Stimulated activated CD8-positive, alpha-beta memory T cell treated with anti-CD3 and anti-CD28 coated beads, Interleukin-2, amount 100 ng/mL, for 48 hours (primary cell): ENCODE data around the gene KDM4D.
"Not testable (repeated sequence)": the region's sequence is repeated elsewhere in the genome, so short reads cannot be mapped to it uniquely, and the experiment has no call there.

Experiments used
- DNase-seq, 2 donors: peaks; one replicate each; pipeline ENCODE4 v3.0.0-alpha.2; 2020; ENCODE audit warnings: low read depth in 2 of 2

KDM4D gene

DNA sequence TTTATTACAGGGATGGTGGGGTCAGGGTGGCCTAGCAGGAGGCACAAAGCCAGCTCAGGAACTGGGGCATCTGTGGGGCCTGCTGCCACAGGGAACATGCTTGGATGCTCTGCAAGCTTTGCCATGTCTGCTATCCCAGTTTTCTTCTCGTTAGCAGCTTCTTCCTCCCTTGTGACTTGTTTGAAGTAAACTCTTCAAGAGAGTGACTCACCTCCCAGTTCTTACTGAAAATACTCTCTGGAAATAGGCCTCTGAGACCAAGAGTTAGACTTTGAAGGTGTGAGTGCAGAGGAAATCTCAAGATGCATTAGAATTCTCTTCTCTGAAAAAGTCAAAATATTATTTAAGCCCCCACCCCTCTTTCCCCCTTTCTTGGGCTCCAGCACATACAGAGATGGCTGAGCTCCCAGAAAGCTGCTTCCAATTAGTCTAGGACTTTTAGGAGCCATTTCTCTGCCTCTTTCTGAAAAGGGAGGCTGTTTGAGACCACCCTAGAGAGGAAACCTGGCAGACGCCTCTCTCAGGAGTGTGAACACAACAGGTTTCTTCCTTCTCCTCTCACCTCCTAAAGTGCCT is 15.3 kb upstream of the KDM4D start:
- no peak for DNase-seq

DNA sequence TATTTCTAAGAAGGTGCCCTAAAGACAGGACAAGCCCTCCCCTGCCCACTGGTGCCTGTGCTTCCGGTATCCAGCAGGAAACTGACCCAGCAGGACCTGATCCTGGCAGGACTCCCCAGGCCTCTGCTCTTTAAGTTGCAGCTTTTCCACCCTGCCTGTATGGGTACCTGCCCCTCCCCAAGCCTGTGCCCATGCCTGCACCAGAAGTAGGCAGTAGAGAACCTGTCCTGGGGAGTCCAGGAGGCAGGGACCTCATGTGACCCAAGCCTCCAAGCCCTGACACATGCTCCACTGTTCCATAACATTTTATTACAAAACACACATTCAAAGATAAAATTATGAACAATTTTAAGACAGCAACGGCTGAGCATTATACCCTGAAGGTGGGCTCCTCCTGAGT is 14.3 kb upstream of the KDM4D start:
- DNase-seq = no peak

DNA sequence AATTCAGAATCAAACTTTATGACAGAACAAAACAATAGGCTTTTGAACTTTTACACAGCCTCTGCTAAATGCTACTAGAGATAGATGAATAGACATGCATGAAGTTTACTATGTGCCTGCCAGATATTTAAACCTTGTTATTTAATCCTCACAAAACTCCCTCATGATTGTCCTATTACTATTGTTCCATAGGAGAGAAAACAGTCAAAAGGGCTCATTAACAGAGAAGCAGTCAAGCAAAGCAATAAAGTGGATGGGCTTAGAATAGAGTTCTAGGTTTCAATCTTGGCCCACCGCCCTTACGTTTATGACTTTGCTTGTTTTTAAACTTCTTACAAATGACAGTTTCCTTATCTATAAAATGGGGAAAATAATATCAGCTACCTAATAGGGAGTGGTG is 13.0 kb upstream of the KDM4D start:
- no peak for DNase-seq

GRCh38 chr11:94961255-94961654 is 12.3 kb upstream of the KDM4D start:
- no peak for DNase-seq

DNA sequence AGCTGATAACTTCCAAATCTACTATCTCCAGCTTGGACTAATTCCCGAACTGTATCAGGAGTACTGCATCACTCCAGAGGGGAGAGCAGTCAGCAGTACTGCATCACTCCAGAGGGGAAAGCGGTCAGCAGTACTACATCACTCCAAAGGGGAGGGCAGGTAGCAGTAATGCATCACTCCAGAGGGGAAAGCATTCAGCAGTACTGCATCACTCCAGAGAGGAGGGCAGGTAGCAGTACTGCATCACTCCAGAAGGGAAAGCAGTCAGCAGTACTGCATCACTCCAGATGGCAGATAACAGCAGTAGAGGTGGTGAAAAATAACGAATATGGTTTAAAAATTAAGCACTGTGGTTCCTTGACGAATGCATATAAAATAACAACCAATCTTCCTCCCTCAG is 8.6 kb upstream of the KDM4D start:
- no peak for DNase-seq

GRCh38 chr11:94968334-94968958 is 5.1 kb upstream of the KDM4D start:
- DNase-seq = no peak

DNA sequence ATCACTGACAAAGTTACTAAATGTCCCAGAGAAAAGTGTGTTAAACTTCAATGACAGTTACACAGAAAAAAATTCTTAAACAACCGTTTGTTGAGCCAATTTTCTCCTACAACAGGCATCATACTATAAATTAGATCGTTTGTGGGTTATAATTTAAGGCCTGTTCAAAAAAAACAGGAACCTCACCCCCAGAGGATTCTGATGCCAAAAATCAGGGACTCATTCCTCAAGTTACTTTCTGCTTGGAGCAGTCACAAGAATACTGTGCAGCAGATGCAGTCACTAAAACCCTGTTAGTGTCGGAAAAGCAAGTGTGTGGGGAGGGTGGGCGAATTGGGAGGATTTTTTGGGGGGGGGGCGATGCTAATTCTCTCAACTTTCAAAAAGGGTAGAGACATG is 810 bp upstream of the KDM4D start:
- DNase-seq = no peak

DNA sequence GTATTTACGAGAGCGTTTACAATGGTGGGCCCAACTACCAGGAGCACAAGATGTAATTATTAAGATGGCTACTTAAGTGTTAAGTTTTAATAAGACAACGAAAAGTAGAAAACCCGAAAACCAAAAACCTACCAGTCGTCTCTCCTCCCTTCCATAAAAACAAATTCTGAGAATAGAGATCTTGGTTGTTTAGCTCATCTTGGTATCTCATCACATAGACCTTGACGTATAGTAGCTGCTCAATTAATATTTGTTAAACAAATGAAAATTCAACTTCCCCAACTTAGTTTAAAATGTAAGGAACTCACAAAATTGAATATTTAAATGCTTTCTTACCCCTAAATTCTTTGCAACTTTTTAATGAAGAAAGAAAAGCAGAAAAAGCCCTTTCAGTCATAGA is 669 bp downstream of the KDM4D start:
- no peak for DNase-seq

DNA sequence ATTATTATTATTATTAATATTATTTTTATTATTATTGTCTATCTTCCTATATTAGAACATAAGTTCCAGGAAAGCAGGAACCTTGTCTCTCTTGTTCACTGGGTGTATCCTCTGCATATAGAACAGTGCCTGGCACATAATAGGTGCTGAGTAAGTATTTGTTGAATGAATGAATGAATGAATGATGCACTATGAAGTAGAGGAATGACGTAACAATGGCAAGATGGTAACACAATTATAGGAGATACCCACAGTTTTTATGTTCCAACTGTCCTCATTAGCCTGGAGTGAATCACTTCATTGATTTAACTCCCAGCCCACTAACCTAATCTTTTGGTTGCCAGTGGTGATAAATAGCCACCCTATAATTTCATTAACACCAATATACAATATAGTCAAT is 2.1 kb downstream of the KDM4D start:
- no peak for DNase-seq

DNA sequence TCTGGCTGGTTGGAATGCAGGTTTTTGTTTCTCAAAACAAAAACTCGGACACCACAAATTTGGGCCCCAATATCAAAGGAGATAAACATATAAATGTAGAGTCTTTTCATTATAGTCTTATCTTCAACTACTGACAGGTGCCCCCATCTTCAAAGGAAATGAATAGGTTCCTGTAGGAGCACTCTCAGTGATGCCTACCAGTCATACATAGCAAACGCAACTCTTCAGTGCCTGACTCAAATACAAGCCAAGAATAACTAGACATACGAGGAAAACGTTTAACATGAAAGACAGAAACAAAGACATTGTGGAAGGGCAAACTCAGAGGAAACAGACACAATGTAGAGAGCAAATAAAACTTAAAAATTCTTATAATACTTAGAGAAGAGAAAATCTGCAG is 13.9 kb downstream of the KDM4D start:
- no peak for DNase-seq

GRCh38 chr11:94988748-94989147 is 15.2 kb downstream of the KDM4D start:
- no peak for DNase-seq

DNA sequence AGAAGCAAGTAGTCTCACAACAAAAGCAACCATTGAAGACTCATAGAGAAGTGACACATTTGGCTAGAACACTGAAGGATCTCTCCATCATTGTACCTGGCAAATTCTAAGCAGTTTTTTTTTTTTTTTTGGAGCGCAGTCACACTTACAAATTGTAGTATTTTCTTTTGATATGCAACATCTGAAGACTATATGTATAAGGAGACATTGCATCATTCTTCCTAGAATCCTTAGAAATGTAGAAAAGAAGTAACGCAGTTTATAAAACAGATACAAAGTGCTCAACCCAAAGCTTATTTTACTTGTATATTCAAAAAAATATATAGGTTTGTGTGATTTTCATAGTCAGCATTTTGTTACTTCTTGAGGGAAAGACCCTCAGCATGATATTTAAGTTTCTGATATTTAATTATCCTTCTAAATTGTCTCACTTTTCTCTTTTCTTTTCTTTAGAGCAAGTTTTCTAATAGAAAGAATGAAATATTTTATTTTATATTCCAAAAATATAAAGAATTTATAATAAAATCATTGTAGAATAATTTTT is 20.0 kb downstream of the KDM4D start:
- DNase-seq = no peak

DNA sequence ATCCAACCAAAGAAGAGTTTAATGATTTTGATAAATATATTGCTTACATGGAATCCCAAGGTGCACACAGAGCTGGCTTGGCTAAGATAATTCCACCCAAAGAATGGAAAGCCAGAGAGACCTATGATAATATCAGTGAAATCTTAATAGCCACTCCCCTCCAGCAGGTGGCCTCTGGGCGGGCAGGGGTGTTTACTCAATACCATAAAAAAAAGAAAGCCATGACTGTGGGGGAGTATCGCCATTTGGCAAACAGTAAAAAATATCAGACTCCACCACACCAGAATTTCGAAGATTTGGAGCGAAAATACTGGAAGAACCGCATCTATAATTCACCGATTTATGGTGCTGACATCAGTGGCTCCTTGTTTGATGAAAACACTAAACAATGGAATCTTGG is 23.9 kb downstream of the KDM4D start:
- DNase-seq = no peak

DNA sequence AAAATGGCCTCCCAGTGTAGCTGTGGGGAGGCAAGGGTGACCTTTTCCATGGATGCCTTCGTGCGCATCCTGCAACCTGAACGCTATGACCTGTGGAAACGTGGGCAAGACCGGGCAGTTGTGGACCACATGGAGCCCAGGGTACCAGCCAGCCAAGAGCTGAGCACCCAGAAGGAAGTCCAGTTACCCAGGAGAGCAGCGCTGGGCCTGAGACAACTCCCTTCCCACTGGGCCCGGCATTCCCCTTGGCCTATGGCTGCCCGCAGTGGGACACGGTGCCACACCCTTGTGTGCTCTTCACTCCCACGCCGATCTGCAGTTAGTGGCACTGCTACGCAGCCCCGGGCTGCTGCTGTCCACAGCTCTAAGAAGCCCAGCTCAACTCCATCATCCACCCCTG is 24.8 kb downstream of the KDM4D start:
- no peak for DNase-seq

DNA sequence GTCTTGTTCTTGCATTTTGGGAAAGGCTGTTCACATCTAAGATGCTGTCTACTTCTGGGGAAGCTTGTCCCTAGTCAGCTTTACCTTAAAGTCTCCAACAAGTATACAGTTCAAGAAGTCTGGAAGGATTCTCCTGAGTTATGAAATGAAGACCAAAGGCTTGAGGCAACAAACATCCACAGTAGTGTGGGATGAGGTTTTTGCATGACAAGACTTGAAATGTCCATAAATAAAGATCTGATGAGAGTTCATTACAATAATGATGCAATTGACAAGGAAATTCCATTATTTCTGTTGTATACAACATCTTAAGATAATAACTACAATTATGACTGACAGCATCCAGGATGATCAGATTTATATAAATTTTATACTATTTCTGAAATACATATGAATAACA is 30.2 kb downstream of the KDM4D start:
- no peak for DNase-seq

DNA sequence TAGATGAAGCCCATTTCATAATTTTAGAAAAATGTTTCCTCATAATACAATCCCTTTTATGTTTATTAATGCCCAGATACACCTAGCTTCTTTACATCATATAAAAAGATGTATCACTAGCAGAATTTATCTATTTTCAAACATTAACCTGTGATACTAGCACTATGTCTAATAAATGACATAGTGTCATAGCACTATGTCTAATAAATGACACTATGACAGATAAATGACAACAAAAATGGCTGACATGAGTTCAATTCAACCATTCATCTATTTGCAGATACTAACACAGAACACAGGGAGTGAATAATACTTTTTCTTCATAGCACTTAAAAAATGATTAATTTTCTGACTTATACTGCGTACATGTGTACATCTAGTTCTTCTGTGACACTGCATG is 32.1 kb downstream of the KDM4D start:
- DNase-seq = no peak

DNA sequence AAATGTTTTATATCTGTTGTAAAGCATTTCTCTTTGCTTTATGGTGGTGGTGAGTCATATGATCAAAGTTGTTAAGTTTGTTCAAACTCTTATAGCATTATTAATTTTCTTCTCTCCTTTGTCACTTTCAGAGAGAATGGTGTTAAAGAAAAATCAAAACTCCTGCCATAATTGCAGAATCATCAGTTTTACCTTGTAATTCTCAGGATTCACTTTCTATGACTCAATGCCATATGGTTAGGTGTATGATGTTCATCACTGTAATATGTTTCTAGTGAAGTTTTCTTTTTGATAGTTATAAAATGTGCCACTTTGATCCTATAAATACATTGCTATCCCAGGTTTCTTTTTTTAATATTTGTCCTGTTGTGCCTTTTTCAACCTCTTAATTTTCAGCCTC is 37.9 kb downstream of the KDM4D start:
- no peak for DNase-seq

GRCh38 chr11:95014184-95014821 is 40.8 kb downstream of the KDM4D start:
- DNase-seq = no peak

- no peak for DNase-seq
Measured at GRCh38 chr11:95016139-95016538, 42.6 kb downstream of the KDM4D start.

- not testable (repeated sequence) for DNase-seq
Measured at GRCh38 chr11:95021468-95021867, 48.0 kb downstream of the KDM4D start.

DNA sequence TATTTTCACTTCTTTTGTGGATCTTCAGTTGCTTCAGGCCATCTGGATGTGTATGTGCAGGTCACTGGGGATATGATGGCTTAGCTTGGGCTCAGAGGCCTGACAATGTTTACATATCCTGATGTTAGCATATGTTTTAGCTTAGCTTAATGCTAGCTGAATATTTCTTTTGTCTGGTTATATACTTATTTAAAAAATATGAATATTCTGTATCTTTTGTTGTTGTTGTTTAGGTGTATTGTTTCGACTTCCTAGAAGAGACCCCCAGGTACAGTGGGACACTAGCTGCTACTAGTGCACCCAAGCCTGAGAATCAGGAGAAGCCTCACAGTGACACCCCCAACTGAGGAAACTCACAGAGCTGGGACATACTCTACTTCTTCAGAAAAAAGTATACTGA is 51.4 kb downstream of the KDM4D start, which contains the start of gene KDM4E:
KDM4E (plus strand) TSS at position 301 of the 400 bp plus-strand sequence. CDS start 300 bp downstream, outside the sequence.
- DNase-seq = no peak

DNA sequence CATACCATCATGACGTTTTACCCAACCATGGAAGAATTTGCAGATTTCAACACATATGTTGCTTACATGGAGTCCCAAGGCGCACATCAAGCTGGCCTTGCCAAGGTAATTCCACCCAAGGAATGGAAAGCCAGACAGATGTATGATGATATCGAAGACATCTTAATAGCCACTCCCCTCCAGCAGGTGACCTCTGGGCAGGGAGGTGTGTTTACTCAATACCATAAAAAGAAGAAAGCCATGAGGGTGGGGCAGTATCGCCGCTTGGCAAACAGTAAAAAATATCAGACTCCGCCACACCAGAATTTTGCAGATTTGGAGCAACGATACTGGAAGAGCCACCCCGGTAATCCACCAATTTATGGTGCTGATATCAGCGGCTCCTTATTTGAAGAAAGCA is 52.1 kb downstream of the KDM4D start:
- DNase-seq = not testable (repeated sequence)

GRCh38 chr11:95028357-95028756 is 54.8 kb downstream of the KDM4D start:
- DNase-seq = no peak
